Left colon (tissue), 2 donors: ENCODE results near the gene BBS12. TPM values are rescaled to one million over a fixed set of nuclear protein-coding genes. Genes with fewer than 3 reads are reported as not detected.

Experiments used
- ATAC-seq: fragments of 200-7000 bp; cut with Tn5 transposase; one replicate; pipeline ENCODE4 v1.9.1; 2020; ENCODE audit warnings: mild to moderate bottlenecking, moderate library complexity
- DNase-seq, 2 donors: peaks; one replicate each; pipeline ENCODE4 v3.0.0-alpha.2; 2020
- intact Hi-C, 2 donors: fragments of 100-400 bp; cut with DNase I in 1 of 2; cut with micrococcal nuclease in 1 of 2; formaldehyde crosslinking; loops; one replicate each; pipeline versions ENCODE4 v1.11.2 to v1.14.0; 2022; cut with DNase I, micrococcal nuclease
- total RNA-seq, 2 donors: library from RNA; stranded (reverse); fragmentation: NEBNext Ultra II Directional; extraction: Animal tissue kit (Norgen Biotek cat#: 25700); gene quantifications; one replicate each; pipeline ENCODE4 v1.2.1, GENCODE V29; 2021
- donor health status: DM: no; HTN: no; CAD: no.
- donor health status: DM: yes; HTN: yes; CAD: no.

BBS12 gene
- total RNA-seq, 2 donors from 2014 or later: 3.7 to 5.2 TPM

GRCh38 chr4:122710434-122711308, 21.8 kb upstream of the BBS12 start:
- intact Hi-C loops: loop anchor here in 1 of 2 donors (10.0 kb wide), 1 partner anchor 106 kb away; no protein-coding TSS in a partner anchor

DNA sequence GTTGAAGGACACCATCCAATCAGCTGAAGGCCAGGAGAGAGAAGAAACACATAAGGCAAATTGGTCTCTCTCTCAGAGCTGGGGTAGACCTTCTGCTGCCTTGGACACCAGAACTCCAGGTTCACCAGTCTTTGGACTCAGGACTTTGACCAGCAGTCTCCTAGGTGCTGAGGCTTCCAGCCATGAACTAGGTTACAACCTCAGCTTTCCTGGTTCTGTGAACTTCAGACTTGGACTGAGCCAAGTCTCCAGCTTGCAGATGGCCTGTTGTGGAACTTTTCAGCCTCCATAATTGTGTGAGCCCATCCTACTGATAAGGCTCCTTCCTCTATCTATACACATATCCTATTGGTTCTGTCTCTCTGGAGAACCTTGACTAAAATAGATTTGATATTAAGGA, 20.6 kb upstream of the BBS12 start:
- DNase-seq: no peak
- intact Hi-C loops: loop anchor here in 1 of 2 donors (10.0 kb wide), 1 partner anchor 107 kb away; no protein-coding TSS in a partner anchor
- ATAC-seq: peak; percentile 84

More at GRCh38 chr4:122710434-122711308, 21.8 kb upstream of the BBS12 start:
- DNase-seq: no peak
- ATAC-seq: no peak

GRCh38 chr4:122712782-122713181, 19.7 kb upstream of the BBS12 start:
- no peak for DNase-seq
- no peak for ATAC-seq
- intact Hi-C loops: loop anchor here in 1 of 2 donors (10.0 kb wide), 1 partner anchor 108 kb away; no protein-coding TSS in a partner anchor

DNA sequence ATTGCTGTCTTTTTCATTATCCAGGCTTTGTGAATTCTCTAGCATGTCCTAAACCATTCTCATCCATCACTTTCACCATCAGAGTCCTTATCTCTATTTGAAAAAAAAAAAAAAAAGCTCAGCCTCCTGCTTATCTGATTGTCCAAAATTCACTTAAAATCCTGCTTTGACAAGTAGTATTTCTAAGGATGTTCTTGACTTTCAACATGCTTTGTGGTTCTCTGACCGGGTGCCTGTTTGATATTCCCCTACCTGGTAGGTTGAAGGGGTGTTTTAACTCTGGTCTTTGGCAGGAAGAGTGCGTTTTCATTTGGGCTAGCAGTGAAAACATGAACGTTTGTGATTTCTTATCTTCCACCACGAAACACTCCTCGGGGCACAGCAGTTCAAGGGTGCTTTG, 17.3 kb upstream of the BBS12 start:
- ATAC-seq (no peak), DNase-seq (no peak)
- intact Hi-C loops: loop anchor here in 1 of 2 donors (10.0 kb wide), 1 partner anchor 110 kb away; no protein-coding TSS in a partner anchor

GRCh38 chr4:122716825-122717448, 15.6 kb upstream of the BBS12 start:
- intact Hi-C loops: loop anchor here in 1 of 2 donors (10.0 kb wide), 1 partner anchor 112 kb away; no protein-coding TSS in a partner anchor
- peak; percentile 86 for ATAC-seq
- DNase-seq: peak; percentile 57 to 84

GRCh38 chr4:122718281-122718680, 14.2 kb upstream of the BBS12 start:
- no peak for DNase-seq
- no peak for ATAC-seq
- intact Hi-C loops: loop anchor here in 1 of 2 donors (10.0 kb wide), 1 partner anchor 113 kb away; no protein-coding TSS in a partner anchor

GRCh38 chr4:122722256-122722655, 10.2 kb upstream of the BBS12 start:
- DNase-seq: no peak
- ATAC-seq: no peak
- intact Hi-C loops: no loop called here

DNA sequence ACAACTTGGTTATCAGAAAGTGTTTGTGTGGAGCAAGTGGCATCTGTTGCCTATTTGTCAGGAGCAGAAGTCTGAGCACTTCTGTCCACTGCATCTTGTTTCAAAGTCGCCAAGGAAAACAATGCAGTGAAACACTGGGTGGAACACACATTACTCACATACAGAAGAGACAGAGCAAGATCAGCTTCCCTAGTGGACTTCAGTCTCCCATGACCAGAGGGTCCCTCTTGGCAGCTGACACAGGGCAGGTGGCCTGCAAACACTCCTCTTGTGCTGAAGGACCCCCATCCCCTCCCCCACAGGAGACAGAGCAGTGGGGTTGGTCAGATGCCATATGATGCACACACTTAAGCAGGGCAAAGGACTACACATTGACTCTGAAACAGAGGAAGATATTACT, 3.6 kb upstream of the BBS12 start:
- ATAC-seq (no peak), DNase-seq (no peak)
- intact Hi-C loops: no loop called here

DNA sequence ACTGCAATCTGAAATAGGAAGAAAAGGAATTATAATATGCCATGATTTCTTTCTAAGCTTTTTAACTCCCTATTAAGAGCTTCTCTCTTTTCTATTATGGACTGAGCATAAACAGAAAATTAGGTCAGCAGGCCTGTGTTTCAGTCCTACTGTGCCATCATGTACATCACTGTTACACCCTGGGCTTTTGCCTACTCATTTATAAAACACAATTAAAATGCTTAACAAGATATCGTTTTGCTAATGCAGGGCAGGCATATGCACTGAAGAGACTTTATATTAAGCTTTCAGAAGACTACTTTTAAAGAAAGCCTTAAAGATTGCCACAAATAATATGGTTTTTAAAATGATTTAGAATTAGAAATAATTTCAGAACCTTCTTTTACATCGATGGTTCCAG, 828 bp upstream of the BBS12 start:
- no peak for ATAC-seq
- intact Hi-C loops: no loop called here
- DNase-seq: no peak

GRCh38 chr4:122733787-122734120, 1.2 kb downstream of the BBS12 start:
- no peak for DNase-seq
- intact Hi-C loops: no loop called here
- peak; percentile 11 for ATAC-seq

DNA sequence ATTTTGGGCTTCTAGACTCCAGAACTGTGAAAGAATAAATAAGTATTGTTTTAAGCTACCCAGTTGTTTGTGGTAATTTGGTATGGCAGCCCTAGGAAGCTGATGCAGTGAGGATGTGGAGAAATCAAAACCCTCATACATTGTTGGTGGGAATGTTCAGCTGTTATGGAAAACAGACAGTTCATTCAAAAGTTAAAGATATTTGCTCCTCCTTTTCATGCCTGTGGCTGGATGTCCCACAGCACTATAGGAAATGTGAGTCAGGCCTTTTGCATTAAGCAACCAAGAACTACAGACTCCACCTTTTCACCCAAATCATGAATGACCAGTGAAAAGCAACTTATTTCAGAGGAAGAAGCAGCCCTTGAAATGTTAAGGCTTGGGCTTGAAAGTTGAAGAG, 6.7 kb downstream of the BBS12 start:
- ATAC-seq: no peak
- DNase-seq: no peak
- intact Hi-C loops: no loop called here

DNA sequence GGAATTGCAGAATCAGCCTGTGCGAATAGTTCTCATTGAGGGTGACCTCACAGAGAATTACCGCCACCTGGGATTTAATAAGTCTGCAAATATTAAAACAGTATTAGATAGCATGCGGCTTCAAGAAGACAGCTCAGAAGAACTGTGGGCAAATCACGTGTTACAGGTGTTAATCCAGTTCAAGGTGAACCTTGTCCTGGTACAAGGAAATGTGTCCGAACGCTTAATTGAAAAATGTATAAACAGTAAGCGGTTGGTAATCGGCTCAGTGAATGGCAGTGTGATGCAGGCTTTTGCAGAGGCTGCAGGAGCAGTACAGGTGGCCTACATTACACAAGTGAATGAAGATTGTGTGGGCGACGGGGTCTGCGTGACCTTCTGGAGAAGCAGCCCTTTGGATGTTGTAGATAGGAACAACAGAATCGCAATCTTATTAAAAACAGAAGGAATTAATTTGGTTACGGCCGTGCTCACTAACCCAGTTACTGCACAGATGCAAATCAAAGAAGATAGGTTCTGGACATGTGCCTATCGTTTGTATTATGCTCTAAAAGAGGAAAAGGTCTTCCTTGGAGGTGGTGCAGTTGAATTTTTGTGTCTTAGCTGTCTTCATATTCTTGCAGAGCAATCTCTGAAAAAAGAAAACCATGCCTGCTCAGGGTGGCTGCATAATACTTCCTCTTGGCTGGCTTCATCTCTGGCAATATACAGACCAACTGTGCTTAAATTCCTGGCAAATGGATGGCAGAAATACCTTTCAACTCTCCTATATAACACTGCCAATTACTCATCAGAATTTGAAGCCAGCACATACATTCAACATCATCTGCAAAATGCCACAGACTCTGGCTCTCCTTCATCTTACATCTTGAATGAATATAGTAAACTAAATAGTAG, 10.7 kb downstream of the BBS12 start:
- intact Hi-C loops: no loop called here
- DNase-seq: no peak
- peak; percentile 69 for ATAC-seq

- ATAC-seq (peak; percentile 84), DNase-seq (no peak)
- intact Hi-C loops: no loop called here
These were observed 11.7 kb downstream of the BBS12 start for GRCh38 chr4:122744229-122744628.

- intact Hi-C loops: no loop called here
- ATAC-seq: no peak
- no peak for DNase-seq
These were observed 14.0 kb downstream of the BBS12 start for GRCh38 chr4:122746485-122746965.

DNA sequence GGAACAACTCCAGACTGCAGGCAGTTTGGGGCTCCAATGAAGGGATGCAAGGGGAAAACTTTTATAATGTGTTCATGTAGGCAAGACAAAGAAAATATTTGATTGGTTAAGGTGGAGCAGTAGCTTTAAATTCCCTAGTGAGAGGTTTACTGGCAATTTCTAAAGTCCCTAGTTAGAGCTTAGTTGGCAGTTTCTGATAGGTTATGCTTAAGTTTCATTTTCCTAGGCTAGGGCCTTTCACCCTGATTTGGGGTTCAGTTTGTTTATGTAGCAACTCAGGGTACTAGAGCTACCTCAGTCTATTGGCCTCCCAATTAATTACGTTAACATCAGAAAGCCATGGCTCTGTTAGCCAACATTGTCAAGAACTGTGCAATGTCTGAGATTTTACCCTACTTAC, 14.6 kb downstream of the BBS12 start:
- intact Hi-C loops: no loop called here
- DNase-seq (no peak), ATAC-seq (no peak)

DNA sequence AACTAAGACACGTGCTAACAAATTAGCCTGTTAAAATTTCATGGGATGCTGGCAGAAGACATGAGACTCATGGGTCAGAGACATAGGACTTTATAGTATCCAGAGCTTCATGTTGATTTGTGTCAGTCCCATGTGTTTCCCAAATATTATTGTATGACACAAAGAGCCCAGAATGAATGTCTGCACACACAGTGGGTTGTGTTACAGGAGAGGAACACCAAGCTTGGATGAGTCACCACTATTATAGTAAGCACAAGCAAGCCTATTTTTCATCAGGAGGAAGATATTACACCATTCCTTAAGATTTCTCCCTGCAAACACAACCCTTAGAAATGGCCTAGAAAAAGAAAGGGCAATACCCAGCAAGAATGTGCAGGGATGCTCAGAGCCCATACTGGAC, 15.4 kb downstream of the BBS12 start:
- ATAC-seq (no peak), DNase-seq (no peak)

GRCh38 chr4:122749704-122750454, 17.4 kb downstream of the BBS12 start:
- ATAC-seq (no peak), DNase-seq (no peak)
- intact Hi-C loops: loop anchor here in 1 of 2 donors (10.0 kb wide), 1 partner anchor 175 kb away; the partner anchor contains the start of gene NUDT6

More for the DNA sequence above, 15.4 kb downstream of the BBS12 start:
- intact Hi-C loops: no loop called here

- DNase-seq (no peak), ATAC-seq (no peak)
- intact Hi-C loops: loop anchor here (5.0 to 10.0 kb wide), 3 partner anchors 157 to 177 kb away; partner anchors contain the start of gene NUDT6 (in 1 of the 2)
These were observed 23.2 kb downstream of the BBS12 start for GRCh38 chr4:122755675-122756074.
